ENCODE measurements around the gene SRGAP1.
"Not testable (repeated sequence)": the region's sequence is repeated elsewhere in the genome, so short reads cannot be mapped to it uniquely, and the experiment has no call there.

The SRGAP1 gene

DNA sequence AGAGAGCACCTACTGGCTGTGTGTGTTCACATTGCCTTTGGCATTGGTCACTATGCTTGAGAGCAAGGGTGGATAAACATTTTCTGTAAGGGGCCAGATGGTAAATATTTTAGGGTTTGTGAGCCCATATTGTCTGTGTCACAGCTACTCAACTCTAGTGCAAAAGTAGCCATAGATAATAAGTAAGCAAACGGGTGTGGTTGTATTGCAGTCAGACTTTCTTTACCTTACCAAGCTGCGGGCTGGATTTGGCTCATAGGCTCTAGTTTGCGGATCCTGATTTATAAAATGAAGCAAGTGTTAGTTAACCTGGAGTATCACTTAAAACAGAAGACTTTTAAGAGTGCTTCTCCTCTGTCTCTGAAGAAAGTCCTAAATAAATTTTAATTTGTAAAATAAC lies 208.6 kb downstream of the SRGAP1 start:
- no peak for DNase-seq (ENCODE audit: low read depth)

- no peak for DNase-seq (ENCODE audit: low read depth)
Measured at GRCh38 chr12:64054079-64054520, 209.6 kb downstream of the SRGAP1 start.

GRCh38 chr12:64056741-64057140 lies 212.2 kb downstream of the SRGAP1 start:
- no peak for DNase-seq (ENCODE audit: low read depth)

DNA sequence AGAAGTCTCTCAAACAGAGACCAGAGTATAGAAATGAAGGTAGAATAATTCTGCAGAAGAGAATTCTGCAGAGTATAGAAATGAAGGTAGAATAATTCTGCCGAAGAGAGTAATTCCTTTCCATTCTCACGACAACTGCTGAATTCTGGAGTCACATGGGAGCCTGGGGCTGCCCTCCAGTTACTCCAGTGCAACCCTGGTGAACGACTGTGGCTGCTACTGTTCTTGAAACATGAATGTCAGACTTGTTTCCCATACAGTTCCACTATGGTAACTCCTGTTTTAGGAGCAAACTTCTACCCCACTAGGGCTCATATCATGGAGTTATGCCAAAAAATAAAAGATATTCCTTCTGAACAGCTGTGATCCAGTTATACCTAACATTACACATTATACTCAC lies 213.2 kb downstream of the SRGAP1 start:
- DNase-seq (ENCODE audit: low read depth): no peak

- no peak for DNase-seq (ENCODE audit: low read depth)
Measured at GRCh38 chr12:64058541-64059265, 214.2 kb downstream of the SRGAP1 start.

- DNase-seq (ENCODE audit: low read depth): no peak
Measured at GRCh38 chr12:64059685-64060084, 215.2 kb downstream of the SRGAP1 start.

GRCh38 chr12:64061868-64062375 lies 217.4 kb downstream of the SRGAP1 start:
- no peak for DNase-seq (ENCODE audit: low read depth)

DNA sequence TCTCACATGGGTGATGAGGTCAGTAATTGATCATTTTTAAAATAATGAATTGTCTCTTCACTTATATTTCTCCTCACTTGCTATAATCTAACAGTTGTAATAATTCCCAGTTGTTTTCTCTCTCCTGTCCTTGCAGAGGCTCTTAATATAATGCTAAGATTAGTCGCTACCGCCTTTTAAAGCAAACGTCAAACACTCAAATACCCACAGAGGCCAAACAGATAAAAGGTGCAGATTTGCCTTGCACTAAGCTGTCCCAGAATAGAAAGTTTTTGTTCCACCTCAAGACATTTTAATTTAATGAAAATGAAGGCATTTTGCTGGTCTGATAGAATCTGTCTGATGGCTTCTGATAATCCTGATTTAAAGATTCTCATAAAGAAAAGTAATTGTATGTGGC lies 218.6 kb downstream of the SRGAP1 start:
- no peak for DNase-seq (ENCODE audit: low read depth)

GRCh38 chr12:64064240-64064639 lies 219.7 kb downstream of the SRGAP1 start:
- DNase-seq (ENCODE audit: low read depth): no peak

- DNase-seq (ENCODE audit: low read depth): no peak
Measured at GRCh38 chr12:64064706-64065105, 220.2 kb downstream of the SRGAP1 start.

DNA sequence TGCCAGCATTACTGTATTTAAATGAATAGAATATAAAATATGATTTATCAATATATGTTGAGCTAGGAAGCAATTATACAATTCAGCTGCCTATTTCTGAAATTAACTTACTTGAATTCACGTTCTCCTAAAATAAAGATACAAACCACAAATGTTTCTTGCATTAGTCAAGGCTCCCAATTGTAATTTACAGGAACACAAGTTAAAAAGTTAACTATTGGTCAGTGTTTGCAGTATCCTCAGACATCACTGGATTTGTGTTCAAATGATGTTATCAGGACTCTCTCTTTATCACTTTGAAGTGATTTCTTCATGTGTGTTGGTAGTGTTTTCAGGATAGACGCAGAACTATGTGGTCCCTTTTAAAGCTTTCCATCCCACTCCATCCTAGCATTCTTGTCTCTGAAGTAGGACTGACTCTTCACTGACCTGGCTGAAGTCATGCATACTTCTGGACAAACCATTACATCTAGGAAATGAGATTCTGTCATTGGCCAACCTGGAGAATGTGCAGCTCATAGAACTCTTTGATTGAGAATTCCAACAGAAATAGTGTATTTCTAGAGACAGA lies 221.5 kb downstream of the SRGAP1 start:
- no peak for DNase-seq (ENCODE audit: low read depth)

DNA sequence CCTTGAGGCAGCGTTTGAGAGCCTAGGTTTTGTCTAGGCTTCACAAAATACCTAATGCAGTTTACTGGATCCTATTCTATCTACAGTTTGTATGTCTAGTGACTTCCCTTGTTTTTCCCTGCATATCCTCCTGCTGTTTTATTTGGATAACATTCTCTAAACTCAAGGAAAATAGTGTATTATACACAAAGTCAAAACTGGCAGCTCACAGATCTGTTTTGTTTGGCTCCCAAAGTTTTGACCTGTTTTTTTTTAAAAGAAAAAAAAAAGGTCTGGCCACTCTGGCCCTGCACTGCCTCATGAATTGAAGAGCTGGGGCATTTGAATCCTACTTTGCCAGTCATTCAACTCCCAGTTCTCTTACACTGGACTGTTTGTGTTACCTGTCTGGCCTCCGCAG lies 222.3 kb downstream of the SRGAP1 start:
- no peak for DNase-seq (ENCODE audit: low read depth)

GRCh38 chr12:64070454-64070853 lies 226.0 kb downstream of the SRGAP1 start:
- DNase-seq (ENCODE audit: low read depth): no peak

DNA sequence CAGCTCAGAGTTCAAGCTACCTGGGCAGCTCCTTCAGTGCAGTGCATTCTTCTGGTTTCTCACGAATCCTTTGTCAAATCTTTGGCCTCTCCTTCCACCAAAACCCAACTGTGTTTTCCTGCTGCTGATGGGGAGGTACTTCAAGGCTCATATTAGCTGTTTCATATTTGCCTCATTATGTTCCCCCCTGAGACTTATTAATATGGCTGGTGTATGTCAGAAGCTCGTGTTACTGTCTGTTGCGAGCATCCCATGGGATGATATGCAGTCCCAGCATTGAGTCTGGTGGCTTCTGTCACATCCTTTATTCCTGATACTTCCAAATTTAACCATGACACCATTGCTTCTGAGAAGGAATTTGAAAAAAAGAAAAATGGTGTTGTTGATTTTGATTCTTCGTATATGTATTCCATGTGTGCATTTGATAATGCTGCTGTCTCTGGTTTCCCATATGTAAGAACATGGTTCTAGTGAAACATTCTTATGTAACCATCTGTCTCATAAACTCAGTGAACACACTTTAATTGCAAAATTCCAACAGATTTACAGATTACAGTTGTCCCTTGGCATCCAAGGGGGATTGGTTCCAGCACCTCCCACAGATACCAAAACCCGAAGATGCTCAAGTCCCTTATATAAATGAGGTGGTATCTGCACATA lies 228.5 kb downstream of the SRGAP1 start:
- no peak for DNase-seq (ENCODE audit: low read depth)

GRCh38 chr12:64076565-64076964 lies 232.1 kb downstream of the SRGAP1 start:
- not testable (repeated sequence) for DNase-seq (ENCODE audit: low read depth)

DNA sequence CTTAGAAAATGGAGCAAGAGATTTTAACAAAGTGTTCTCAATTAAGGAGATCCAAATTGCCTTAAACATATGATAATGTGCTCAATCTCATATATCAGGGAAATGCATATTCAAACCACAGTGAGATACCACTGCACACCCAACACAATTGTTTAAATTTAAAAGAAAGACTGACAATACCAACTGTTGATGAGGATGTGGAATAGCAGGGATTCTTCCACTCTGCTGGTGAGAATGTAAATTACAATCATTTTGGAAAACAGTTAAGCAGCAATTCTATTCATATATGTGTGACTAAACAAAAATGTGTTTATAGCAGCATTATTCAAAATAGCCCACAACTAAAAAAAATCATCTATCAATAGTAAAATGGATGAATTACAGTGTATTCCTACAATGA lies 233.4 kb downstream of the SRGAP1 start:
- no peak for DNase-seq (ENCODE audit: low read depth)

DNA sequence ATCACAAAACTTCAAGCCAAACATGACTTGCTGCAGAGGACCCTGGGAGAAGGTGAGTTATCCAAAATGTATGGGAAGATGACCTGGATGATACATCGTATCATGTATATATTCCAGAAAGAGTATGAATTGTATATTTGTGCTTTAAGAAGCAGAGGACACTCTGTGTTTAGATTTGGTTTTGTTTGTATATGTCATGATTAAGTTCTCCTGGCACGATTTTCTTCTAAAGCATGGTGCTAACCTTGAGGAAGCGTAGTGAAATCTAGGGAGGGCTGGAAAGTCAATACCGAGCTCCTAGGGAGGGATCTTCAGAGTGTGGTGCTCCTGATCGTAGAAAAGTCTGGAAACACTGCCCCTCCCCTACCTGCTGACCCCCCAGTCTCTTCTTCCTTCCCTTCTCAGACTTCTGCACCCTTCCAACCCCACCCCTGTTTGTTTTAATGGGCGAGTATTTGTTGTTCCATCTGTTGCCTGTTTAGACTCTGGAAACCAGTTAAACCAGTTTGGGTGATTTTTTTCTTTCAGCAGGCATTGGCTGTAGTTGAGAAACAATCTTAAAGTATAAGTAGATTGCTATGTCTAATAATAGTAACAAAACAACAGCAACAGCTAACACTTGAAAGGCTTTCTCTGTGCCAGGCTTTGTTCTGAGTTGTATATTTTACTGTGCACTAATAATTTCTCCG lies 236.0 kb downstream of the SRGAP1 start:
- DNase-seq (ENCODE audit: low read depth): no peak

DNA sequence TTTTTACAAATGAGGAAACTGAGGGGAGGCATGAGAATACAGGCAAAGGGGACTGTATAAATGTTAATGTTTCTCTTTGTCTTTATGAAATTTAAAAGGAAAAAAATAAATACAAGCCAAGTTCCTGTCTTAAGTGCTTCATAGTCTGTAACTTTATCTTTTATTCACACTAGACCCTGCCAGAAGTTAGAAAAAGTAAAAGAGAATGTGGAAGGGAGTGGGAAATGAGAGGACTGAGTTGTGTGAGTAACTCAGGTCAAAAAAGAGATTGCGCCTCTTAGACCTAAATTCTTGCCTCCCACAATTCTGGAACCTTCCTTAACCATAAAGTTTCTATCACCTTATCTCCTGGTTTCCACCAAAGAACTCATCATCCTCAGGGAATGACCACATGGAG lies 236.5 kb downstream of the SRGAP1 start:
- no peak for DNase-seq (ENCODE audit: low read depth)

DNA sequence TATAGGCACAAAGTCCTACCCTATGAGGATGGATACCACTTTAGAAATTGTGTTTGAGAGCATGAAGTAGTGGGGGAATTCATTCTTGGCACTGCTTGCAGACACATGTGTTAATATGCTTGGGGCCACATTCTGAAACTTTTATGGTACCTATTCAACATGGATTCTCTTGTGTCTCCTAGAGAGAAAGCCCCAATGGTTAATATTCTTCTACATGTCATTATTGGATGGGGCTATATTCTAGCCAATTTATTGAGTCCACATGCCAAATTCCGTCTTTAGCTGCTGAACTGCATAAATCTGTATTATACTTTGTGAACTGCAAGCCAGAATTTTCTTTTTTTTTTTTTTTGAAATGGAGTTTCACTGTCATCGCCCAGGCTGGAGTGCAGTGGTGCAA lies 237.6 kb downstream of the SRGAP1 start:
- no peak for DNase-seq (ENCODE audit: low read depth)

- no peak for DNase-seq (ENCODE audit: low read depth)
Measured at GRCh38 chr12:64082866-64083268, 238.4 kb downstream of the SRGAP1 start.

GRCh38 chr12:64083285-64084210 lies 239.0 kb downstream of the SRGAP1 start:
- no peak for DNase-seq (ENCODE audit: low read depth)

GRCh38 chr12:64085154-64085553 lies 240.7 kb downstream of the SRGAP1 start:
- no peak for DNase-seq (ENCODE audit: low read depth)

Measured in activated T-cell treated with anti-CD3 and anti-CD28 coated beads for 48 hours (primary cell).